ENCODE data around the gene TMEM217.

Gene TMEM217

DNA sequence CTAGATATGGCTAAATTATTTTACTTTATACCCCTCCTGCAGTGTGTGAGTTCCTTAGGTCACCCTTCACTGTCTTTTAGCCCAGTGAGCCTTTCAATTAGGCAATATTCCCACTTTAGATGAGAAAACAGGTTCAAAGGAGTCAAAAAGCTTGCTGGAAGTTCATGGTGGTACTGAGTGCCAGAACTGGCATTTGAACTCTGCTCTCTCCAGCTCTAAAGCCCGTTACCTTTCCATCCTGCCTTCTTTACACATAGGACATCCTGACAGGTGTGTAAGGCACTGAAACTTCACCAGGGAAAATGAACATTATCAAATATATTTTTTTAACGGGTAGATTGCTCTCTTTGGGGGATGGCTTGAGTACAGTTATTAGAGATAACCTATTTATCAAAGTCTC, 11.2 kb upstream of the TMEM217 start:
- TF ChIP-seq, protein P1, sequence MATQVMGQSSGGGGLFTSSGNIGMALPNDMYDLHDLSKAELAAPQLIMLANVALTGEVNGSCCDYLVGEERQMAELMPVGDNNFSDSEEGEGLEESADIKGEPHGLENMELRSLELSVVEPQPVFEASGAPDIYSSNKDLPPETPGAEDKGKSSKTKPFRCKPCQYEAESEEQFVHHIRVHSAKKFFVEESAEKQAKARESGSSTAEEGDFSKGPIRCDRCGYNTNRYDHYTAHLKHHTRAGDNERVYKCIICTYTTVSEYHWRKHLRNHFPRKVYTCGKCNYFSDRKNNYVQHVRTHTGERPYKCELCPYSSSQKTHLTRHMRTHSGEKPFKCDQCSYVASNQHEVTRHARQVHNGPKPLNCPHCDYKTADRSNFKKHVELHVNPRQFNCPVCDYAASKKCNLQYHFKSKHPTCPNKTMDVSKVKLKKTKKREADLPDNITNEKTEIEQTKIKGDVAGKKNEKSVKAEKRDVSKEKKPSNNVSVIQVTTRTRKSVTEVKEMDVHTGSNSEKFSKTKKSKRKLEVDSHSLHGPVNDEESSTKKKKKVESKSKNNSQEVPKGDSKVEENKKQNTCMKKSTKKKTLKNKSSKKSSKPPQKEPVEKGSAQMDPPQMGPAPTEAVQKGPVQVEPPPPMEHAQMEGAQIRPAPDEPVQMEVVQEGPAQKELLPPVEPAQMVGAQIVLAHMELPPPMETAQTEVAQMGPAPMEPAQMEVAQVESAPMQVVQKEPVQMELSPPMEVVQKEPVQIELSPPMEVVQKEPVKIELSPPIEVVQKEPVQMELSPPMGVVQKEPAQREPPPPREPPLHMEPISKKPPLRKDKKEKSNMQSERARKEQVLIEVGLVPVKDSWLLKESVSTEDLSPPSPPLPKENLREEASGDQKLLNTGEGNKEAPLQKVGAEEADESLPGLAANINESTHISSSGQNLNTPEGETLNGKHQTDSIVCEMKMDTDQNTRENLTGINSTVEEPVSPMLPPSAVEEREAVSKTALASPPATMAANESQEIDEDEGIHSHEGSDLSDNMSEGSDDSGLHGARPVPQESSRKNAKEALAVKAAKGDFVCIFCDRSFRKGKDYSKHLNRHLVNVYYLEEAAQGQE (IDR thresholded peaks at IDR 0.05; ENCODE audit: insufficient read depth in 1 of 2, low read depth in 2 of 2, low read length in 2 of 2): no peak
- no peak for TF ChIP-seq POLR2AphosphoS5 (IDR thresholded peaks at IDR 0.05; ENCODE audit: low read depth, low read length)
- TF ChIP-seq TAF1 (IDR thresholded peaks at IDR 0.05; ENCODE audit: borderline replicate concordance, insufficient read depth, low read length): no peak
- TF ChIP-seq FOXP2 (optimal IDR thresholded peaks at IDR 0.05; ENCODE audit: borderline replicate concordance, extremely low read depth, extremely low read length, insufficient read depth): no peak
- TF ChIP-seq SIN3A (IDR thresholded peaks at IDR 0.05; ENCODE audit: borderline replicate concordance, insufficient read depth, low read length): no peak

DNA sequence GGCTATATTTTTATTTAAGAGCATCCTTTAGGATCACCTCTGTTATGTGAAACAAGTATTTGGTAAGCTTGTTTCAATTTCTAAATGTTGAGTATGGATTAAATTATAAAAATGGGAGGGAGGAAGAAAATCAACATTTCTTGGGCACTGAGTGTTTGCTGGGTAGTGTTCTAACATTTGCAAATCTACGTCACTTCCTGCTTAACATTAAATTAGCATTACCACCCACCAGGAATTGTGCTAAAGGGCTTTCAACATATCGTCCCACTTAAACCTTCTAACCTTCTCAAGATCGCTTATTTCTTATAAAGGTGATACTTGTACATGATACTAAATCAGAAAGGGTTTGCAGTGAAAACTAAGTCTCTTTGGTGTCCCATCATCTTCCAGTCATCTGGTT, 7.9 kb upstream of the TMEM217 start:
- TF ChIP-seq, protein P1 (IDR thresholded peaks at IDR 0.05; ENCODE audit: insufficient read depth in 1 of 2, low read depth in 2 of 2, low read length in 2 of 2): no peak
- TF ChIP-seq SIN3A (IDR thresholded peaks at IDR 0.05; ENCODE audit: borderline replicate concordance, insufficient read depth, low read length) (no peak), FOXP2 (optimal IDR thresholded peaks at IDR 0.05; ENCODE audit: borderline replicate concordance, extremely low read depth, extremely low read length, insufficient read depth) (no peak), TAF1 (IDR thresholded peaks at IDR 0.05; ENCODE audit: borderline replicate concordance, insufficient read depth, low read length) (no peak), POLR2AphosphoS5 (IDR thresholded peaks at IDR 0.05; ENCODE audit: low read depth, low read length) (no peak)

DNA sequence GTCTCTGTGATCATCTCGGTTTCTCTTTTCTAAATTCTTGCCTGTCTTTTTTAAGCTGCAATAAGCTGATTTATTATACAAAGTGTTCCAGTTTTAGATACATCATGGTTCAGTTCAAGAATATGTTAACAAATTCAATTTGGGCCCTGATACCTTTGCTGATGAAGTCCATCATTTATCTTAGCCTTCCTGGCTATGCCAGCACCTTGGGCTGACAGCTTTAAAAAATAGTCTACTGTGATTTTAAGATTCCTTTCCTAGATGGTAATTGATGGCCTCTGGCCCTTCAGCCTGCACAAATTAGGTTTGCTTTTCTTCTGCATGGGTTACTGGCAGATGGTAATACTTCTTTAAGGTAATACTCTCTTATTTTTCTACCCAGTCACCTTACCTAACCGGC, 7.1 kb upstream of the TMEM217 start:
- no peak for TF ChIP-seq POLR2AphosphoS5 (IDR thresholded peaks at IDR 0.05; ENCODE audit: low read depth, low read length)
- TF ChIP-seq TAF1 (IDR thresholded peaks at IDR 0.05; ENCODE audit: borderline replicate concordance, insufficient read depth, low read length): no peak
- TF ChIP-seq, protein P1 (IDR thresholded peaks at IDR 0.05; ENCODE audit: insufficient read depth in 1 of 2, low read depth in 2 of 2, low read length in 2 of 2): no peak
- no peak for TF ChIP-seq SIN3A (IDR thresholded peaks at IDR 0.05; ENCODE audit: borderline replicate concordance, insufficient read depth, low read length)
- no peak for TF ChIP-seq FOXP2 (optimal IDR thresholded peaks at IDR 0.05; ENCODE audit: borderline replicate concordance, extremely low read depth, extremely low read length, insufficient read depth)

DNA sequence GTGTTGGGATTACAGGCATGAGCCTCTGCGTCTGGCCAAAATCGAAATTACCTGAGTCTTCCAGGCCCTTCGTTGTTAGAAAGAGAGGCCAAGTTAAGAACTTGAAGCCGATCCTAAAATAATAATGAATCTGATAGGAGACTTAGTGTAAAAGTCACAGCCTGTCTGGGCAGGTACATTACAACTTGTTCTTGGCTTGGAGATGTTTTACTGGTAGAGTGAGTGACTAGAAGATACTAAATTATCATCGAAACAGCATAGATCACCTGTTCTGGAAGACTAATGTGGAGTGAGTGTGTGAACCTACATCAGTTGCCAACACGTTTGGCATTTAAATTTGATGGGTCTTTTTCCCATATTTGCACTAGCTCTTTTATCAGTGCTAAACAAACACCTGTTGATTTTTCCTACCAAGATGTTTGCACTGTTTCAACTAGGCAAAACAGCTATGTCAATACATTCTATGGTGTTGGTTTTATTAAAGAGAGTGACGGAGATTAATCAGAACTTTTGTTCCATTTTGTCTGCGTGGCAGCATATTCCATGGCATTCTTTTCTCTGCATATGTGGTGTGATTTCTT, 4.6 kb upstream of the TMEM217 start:
- TF ChIP-seq POLR2AphosphoS5 (IDR thresholded peaks at IDR 0.05; ENCODE audit: low read depth, low read length): no peak
- TF ChIP-seq SIN3A (IDR thresholded peaks at IDR 0.05; ENCODE audit: borderline replicate concordance, insufficient read depth, low read length): no peak
- TF ChIP-seq, protein P1 (IDR thresholded peaks at IDR 0.05; ENCODE audit: insufficient read depth in 1 of 2, low read depth in 2 of 2, low read length in 2 of 2): no peak
- TF ChIP-seq FOXP2 (optimal IDR thresholded peaks at IDR 0.05; ENCODE audit: borderline replicate concordance, extremely low read depth, extremely low read length, insufficient read depth): no peak
- TF ChIP-seq TAF1 (IDR thresholded peaks at IDR 0.05; ENCODE audit: borderline replicate concordance, insufficient read depth, low read length): no peak
